Large intestine (tissue), 1 donor: ENCODE measurements around the gene GPER1. TPM values are rescaled to one million over a fixed set of nuclear protein-coding genes. Genes with fewer than 3 reads are reported as not detected.

Experiments used
- polyA plus RNA-seq: library from polyadenylated mRNA; unstranded; fragments of 120-200 nt; gene quantifications from one replicate; pipeline ENCODE4 v1.2.1, GENCODE V29; 2013

The GPER1 gene
- polyA plus RNA-seq, 1 donor, result 1.1 TPM

Other genes starting within 250 kb of the GPER1 start
- 76.0 TPM for gene GET4, start 211.6 kb upstream of the GPER1 start, polyA plus RNA-seq
- 62.0 TPM for gene ADAP1, start 133.4 kb upstream of the GPER1 start, polyA plus RNA-seq
- 33.5 TPM for gene COX19, start 112.6 kb upstream of the GPER1 start, polyA plus RNA-seq
- gene CYP2W1, start 104.9 kb upstream of the GPER1 start, polyA plus RNA-seq, result 598 TPM
- 4.0 TPM for gene GPR146, start 43.6 kb upstream of the GPER1 start, polyA plus RNA-seq
- 20.2 TPM for gene ZFAND2A, start 72.1 kb downstream of the GPER1 start, polyA plus RNA-seq
- not detected for gene UNCX, start 144.8 kb downstream of the GPER1 start, polyA plus RNA-seq